Brain microvascular endothelial cell (primary cell): ENCODE measurements around the gene PSTPIP1.

Experiments used
- DNase-seq: peaks from one replicate; pipeline ENCODE4 v3.0.0-alpha.2; 2020
- H3K27ac ChIP-seq: fragments of 250-450 bp; sonication (Bioruptor Pico); 2 replicates; pipeline ENCODE4 v1.5.1; 2020; ENCODE audit warnings: mild to moderate bottlenecking, moderate library complexity
- H3K27me3 ChIP-seq: fragments of 250-450 bp; sonication (Bioruptor Pico); replicated peaks from 2 replicates; pipeline ENCODE4 v1.5.1; 2020; ENCODE audit warnings: mild to moderate bottlenecking
- H3K36me3 ChIP-seq: fragments of 250-450 bp; sonication (Bioruptor Pico); replicated peaks from 2 replicates; pipeline ENCODE4 v1.5.1; 2020; ENCODE audit warnings: mild to moderate bottlenecking
- H3K4me3 ChIP-seq: 2 replicates; pipeline ENCODE4 v1.5.1; 2011; ENCODE audit warnings: low read depth, mild to moderate bottlenecking, control low read depth, low read length, moderate library complexity
- CTCF ChIP-seq: IDR thresholded peaks from 2 replicates; pipeline ENCODE4 v1.5.1; 2011; ENCODE audit warnings: low read depth, mild to moderate bottlenecking, moderate library complexity, low read length, control low read depth, inconsistent platforms; ENCODE audit errors: missing control alignments
- in situ Hi-C: cut with HindIII; loops from 2 replicates; pipeline ENCODE4 v1.10.0; 2017; ENCODE audit warnings: low sequenced_read_pairs, low pct_ligation_motif_present

PSTPIP1 gene

GRCh38 chr15:77044228-77045042, 49.5 kb downstream of the PSTPIP1 start:
- Histone ChIP-seq H3K36me3 (peaks cover 25% of the 10 kb centered on the region), H3K27me3 (no peaks in the 10 kb centered on the region), H3K4me3 (no peak overlapping the region), H3K27ac (no peak overlapping the region)
- TF ChIP-seq CTCF, result no peak
- no peak for DNase-seq
- in situ Hi-C loops, result no loop called here

GRCh38 chr15:77045985-77046384, 51.1 kb downstream of the PSTPIP1 start:
- no peaks in the 10 kb centered on the region for H3K27me3 ChIP-seq
- peaks cover 25% of the 10 kb centered on the region for H3K36me3 ChIP-seq
- no peak for TF ChIP-seq CTCF
- DNase-seq, result no peak
- in situ Hi-C loops, result no loop called here
- no peak overlapping the region for H3K27ac ChIP-seq
- H3K4me3 ChIP-seq, result no peak overlapping the region

- no peak overlapping the region for H3K4me3 ChIP-seq
- in situ Hi-C loops, result no loop called here
- H3K27me3 ChIP-seq, result no peaks in the 10 kb centered on the region
- no peak for DNase-seq
- peaks cover 25% of the 10 kb centered on the region for H3K36me3 ChIP-seq
- H3K27ac ChIP-seq, result no peak overlapping the region
- no peak for TF ChIP-seq CTCF
These were observed 51.9 kb downstream of the PSTPIP1 start for GRCh38 chr15:77046704-77047412.

GRCh38 chr15:77048135-77048876, 53.4 kb downstream of the PSTPIP1 start:
- Histone ChIP-seq H3K27ac (no peak overlapping the region), H3K27me3 (no peaks in the 10 kb centered on the region), H3K36me3 (peaks cover 30% of the 10 kb centered on the region), H3K4me3 (no peak overlapping the region)
- DNase-seq, result no peak
- in situ Hi-C loops, result no loop called here
- TF ChIP-seq CTCF, result no peak

GRCh38 chr15:77052556-77052955, 57.6 kb downstream of the PSTPIP1 start:
- TF ChIP-seq CTCF, result no peak
- no peak overlapping the region for H3K27ac ChIP-seq
- no peak for DNase-seq
- H3K4me3 ChIP-seq, result no peak overlapping the region
- in situ Hi-C loops, result no loop called here
- H3K27me3 ChIP-seq, result no peaks in the 10 kb centered on the region
- H3K36me3 ChIP-seq, result peaks cover 5% of the 10 kb centered on the region
